ENCODE data around the gene EPHA1. TPM values are rescaled to one million over a fixed set of nuclear protein-coding genes. Genes with fewer than 3 reads are reported as not detected.

Gene EPHA1
- total RNA-seq, 6 donors from 2014 or later: 5.3 to 18.9 (median 13.0) TPM

DNA sequence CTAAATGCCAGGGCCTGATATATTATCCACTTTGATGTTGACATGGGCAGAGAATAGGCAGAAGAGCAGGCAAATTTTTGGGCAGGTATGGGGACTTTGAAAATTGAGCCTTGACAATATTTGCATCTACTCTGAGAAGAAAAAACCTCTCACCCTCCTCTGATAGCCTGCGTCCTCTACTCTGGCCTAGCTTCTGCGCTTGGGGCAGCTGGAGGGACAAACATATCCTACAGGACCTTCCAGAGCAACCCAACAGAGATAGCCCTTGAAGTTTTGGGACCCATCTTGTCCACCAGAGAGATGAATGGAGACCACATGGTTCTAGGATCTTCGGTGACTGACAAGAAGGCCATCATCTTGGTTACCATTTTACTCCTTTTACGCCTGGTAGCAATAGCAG is 34.5 kb upstream of the EPHA1 start, which contains the start of gene TAS2R60:
Gene TAS2R60 (plus strand): TSS at position 301 of the 400 bp plus-strand sequence. CDS start 0 bp downstream, at position 301.
- Histone ChIP-seq H3K4me1 (no peaks in the 10 kb centered on the region), H3K9me3 (no peaks in the 10 kb centered on the region), H3K27me3 (no peaks in the 10 kb centered on the region), H3K4me3 (no peak within 1 kb of the TSS), H3K36me3 (no peaks in the 10 kb centered on the region), H3K27ac (no peak within 1 kb of the TSS)
- WGBS, 2 donors: 78 to 92% methylated on average over 3 to 4 of the region's 4 CpGs
- no peak for TF ChIP-seq POLR2A (IDR thresholded peaks at IDR 0.05)
- DNase-seq: no peak
- no peak for ATAC-seq (ENCODE audit: low FRiP score in 2 of 2)

DNA sequence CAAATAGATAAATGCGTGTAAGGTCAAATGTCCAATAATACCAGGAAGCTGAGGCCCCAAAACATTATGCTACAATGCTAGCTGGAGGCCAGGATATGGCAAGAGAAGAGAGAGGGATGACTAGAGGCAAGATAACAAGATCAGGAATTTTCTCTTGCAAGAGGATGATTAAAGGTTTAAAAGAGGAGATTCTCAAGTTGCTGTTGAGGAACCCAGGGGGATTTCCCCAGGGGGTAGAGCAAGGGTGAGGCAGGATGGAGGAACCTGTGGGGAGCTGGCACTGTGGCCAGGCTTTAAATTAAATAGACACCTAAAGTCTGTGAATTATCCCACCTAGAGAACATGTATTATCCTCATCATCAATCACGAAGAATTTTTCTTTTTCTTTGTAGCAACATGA is 31.2 kb upstream of the EPHA1 start:
- H3K27me3 ChIP-seq: no peaks in the 10 kb centered on the region
- no peak for DNase-seq
- no peaks in the 10 kb centered on the region for H3K4me1 ChIP-seq
- no peak overlapping the region for H3K4me3 ChIP-seq
- no peaks in the 10 kb centered on the region for H3K9me3 ChIP-seq
- no peak overlapping the region for H3K27ac ChIP-seq
- no peak for TF ChIP-seq POLR2AphosphoS5 (IDR thresholded peaks at IDR 0.05)
- no peak for TF ChIP-seq POLR2A (IDR thresholded peaks at IDR 0.05)
- TF ChIP-seq CTCF (IDR thresholded peaks at IDR 0.05): no peak
- no peak for TF ChIP-seq EP300 (IDR thresholded peaks at IDR 0.05)
- no peaks in the 10 kb centered on the region for H3K36me3 ChIP-seq
- WGBS, 2 donors: 83 to 89% methylated on average over 2 of the region's 2 CpGs
- no peak for ATAC-seq (ENCODE audit: low FRiP score in 2 of 2)

DNA sequence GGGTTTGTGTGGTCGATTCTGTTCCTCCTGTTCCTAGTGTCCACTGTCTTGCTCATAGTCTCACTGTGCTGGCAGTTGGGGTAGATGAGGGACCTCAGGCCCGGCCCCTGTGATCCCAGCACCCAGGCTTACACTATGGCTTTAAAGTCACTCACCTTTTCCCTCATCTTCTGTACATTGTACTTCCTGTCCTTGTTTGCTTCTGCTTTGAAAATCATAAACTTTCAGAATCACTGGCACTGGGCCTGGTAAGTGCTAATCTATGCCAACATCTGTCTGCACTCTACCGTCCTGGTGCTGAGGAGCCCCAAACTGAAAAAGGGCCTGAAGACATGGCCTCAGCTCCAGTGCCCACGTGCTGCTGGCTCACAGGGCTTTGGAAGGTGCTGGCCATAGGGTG is 28.9 kb upstream of the EPHA1 start:
- ATAC-seq (ENCODE audit: low FRiP score in 2 of 2) (no peak), DNase-seq (no peak)
- no peaks in the 10 kb centered on the region for H3K27me3 ChIP-seq

GRCh38 chr7:143436325-143436946 is 27.8 kb upstream of the EPHA1 start:
- Histone ChIP-seq H3K36me3 (no peaks in the 10 kb centered on the region), H3K27ac (no peak overlapping the region), H3K4me1 (no peaks in the 10 kb centered on the region), H3K4me3 (no peak overlapping the region), H3K27me3 (no peaks in the 10 kb centered on the region), H3K9me3 (no peaks in the 10 kb centered on the region)
- TF ChIP-seq EP300 (IDR thresholded peaks at IDR 0.05): no peak
- TF ChIP-seq POLR2A (IDR thresholded peaks at IDR 0.05): no peak
- no peak for TF ChIP-seq CTCF (IDR thresholded peaks at IDR 0.05)
- no peak for TF ChIP-seq POLR2AphosphoS5 (IDR thresholded peaks at IDR 0.05)
- no peak for ATAC-seq (ENCODE audit: low FRiP score in 2 of 2)
- DNase-seq: no peak
- WGBS, 2 donors: 92 to 97% methylated on average over 3 of the region's 3 CpGs

More for the DNA sequence above, 28.9 kb upstream of the EPHA1 start:
- Histone ChIP-seq H3K36me3 (no peaks in the 10 kb centered on the region), H3K4me1 (no peaks in the 10 kb centered on the region), H3K9me3 (no peaks in the 10 kb centered on the region), H3K4me3 (no peak overlapping the region), H3K27ac (no peak overlapping the region)
- no peak for TF ChIP-seq CTCF (IDR thresholded peaks at IDR 0.05)
- TF ChIP-seq POLR2AphosphoS5 (IDR thresholded peaks at IDR 0.05): no peak
- TF ChIP-seq POLR2A (IDR thresholded peaks at IDR 0.05): no peak
- TF ChIP-seq EP300 (IDR thresholded peaks at IDR 0.05): no peak
- WGBS, 2 donors: 40 to 46% methylated on average over 4 of the region's 4 CpGs

- Histone ChIP-seq H3K36me3 (no peaks in the 10 kb centered on the region), H3K27ac (no peak overlapping the region), H3K9me3 (no peaks in the 10 kb centered on the region), H3K27me3 (no peaks in the 10 kb centered on the region), H3K4me1 (no peaks in the 10 kb centered on the region), H3K4me3 (no peak overlapping the region)
- WGBS, 2 donors: 83% methylated on average over 2 of the region's 2 CpGs
- DNase-seq: no peak
- TF ChIP-seq POLR2A (IDR thresholded peaks at IDR 0.05): no peak
- no peak for TF ChIP-seq CTCF (IDR thresholded peaks at IDR 0.05)
- no peak for TF ChIP-seq POLR2AphosphoS5 (IDR thresholded peaks at IDR 0.05)
- ATAC-seq (ENCODE audit: low FRiP score in 2 of 2): no peak
These were observed 26.6 kb upstream of the EPHA1 start for GRCh38 chr7:143435266-143435665.
